Parathyroid adenoma (tissue), 2 donors: ENCODE measurements around the gene PSMD7.
"Not testable (repeated sequence)": the region's sequence is repeated elsewhere in the genome, so short reads cannot be mapped to it uniquely, and the experiment has no call there.

ENCODE experiments used
- H2AFZ ChIP-seq: fragments of 300-600 bp; sonication (generic); one replicate; pipeline ENCODE4 v1.7.0; 2017; ENCODE audit warnings: antibody characterized with exemption, mild to moderate bottlenecking
- H3K27ac ChIP-seq: fragments of 300-600 bp; sonication (generic); one replicate; pipeline ENCODE4 v1.7.0; 2017
- H3K27me3 ChIP-seq: fragments of 300-600 bp; sonication (generic); one replicate; pipeline ENCODE4 v1.7.0; 2017; ENCODE audit warnings: low read length; ENCODE audit not compliant: control insufficient read depth, insufficient read depth
- H3K36me3 ChIP-seq: fragments of 300-600 bp; sonication (generic); one replicate; pipeline ENCODE4 v1.7.0; 2017; ENCODE audit warnings: low read length; ENCODE audit not compliant: control insufficient read depth, insufficient read depth
- H3K4me1 ChIP-seq: fragments of 300-600 bp; sonication (generic); one replicate; pipeline ENCODE4 v1.7.0; 2017; ENCODE audit warnings: control low read depth
- H3K4me2 ChIP-seq: fragments of 300-600 bp; sonication (generic); one replicate; pipeline ENCODE4 v1.7.0; 2017; ENCODE audit warnings: low read length
- H3K4me3 ChIP-seq: fragments of 300-600 bp; sonication (generic); one replicate; pipeline ENCODE4 v1.7.0; 2017; ENCODE audit warnings: low read depth, low read length
- H3K79me2 ChIP-seq: fragments of 300-600 bp; sonication (generic); one replicate; pipeline ENCODE4 v1.7.0; 2017; ENCODE audit warnings: control low read depth
- H3K9ac ChIP-seq: fragments of 300-600 bp; sonication (generic); one replicate; pipeline ENCODE4 v1.7.0; 2017; ENCODE audit warnings: mild to moderate bottlenecking
- H3K9me3 ChIP-seq: fragments of 300-600 bp; sonication (generic); one replicate; pipeline ENCODE4 v1.7.0; 2017; ENCODE audit warnings: low read length; ENCODE audit not compliant: control insufficient read depth
- donor health status: primary hyperparathyroidism.

Gene PSMD7

GRCh38 chr16:74339226-74339625 is 42.6 kb downstream of the PSMD7 start:
- H3K9me3 ChIP-seq, H3K4me1 ChIP-seq, H3K4me3 ChIP-seq, H2AFZ ChIP-seq, H3K9ac ChIP-seq, H3K36me3 ChIP-seq, H3K27me3 ChIP-seq, H3K4me2 ChIP-seq, H3K27ac ChIP-seq, H3K79me2 ChIP-seq: not testable (repeated sequence)

GRCh38 chr16:74353038-74353437 is 56.4 kb downstream of the PSMD7 start:
- H2AFZ ChIP-seq, H3K9ac ChIP-seq, H3K79me2 ChIP-seq, H3K4me2 ChIP-seq, H3K4me1 ChIP-seq, H3K9me3 ChIP-seq, H3K36me3 ChIP-seq, H3K4me3 ChIP-seq, H3K27me3 ChIP-seq, H3K27ac ChIP-seq: not testable (repeated sequence)
